BLaER1 treated with 17β-estradiol and CSF1 and Interleukin-3, amounts not matched to agents 10 nM and 100 nM (cell line): ENCODE data around the gene OR2T3.
"Not testable (repeated sequence)": the region's sequence is repeated elsewhere in the genome, so short reads cannot be mapped to it uniquely, and the experiment has no call there.

Source experiments
- H3K27ac ChIP-seq, 11 experiments: shearing (Covaris generic); formaldehyde crosslinking; 2 replicates each; pipeline ENCODE4 v1.8.1; 2022
- H3K27me3 ChIP-seq, 11 experiments: shearing (Covaris generic); formaldehyde crosslinking; 2 replicates each; pipeline ENCODE4 v1.8.1; 2022
- H3K36me3 ChIP-seq, 11 experiments: shearing (Covaris generic); formaldehyde crosslinking; 2 replicates each; pipeline ENCODE4 v1.8.1; 2022
- H3K4me1 ChIP-seq, 10 experiments: shearing (Covaris generic); formaldehyde crosslinking; 2 replicates each; pipeline ENCODE4 v1.8.1; 2022
- H3K4me2 ChIP-seq, 11 experiments: shearing (Covaris generic); formaldehyde crosslinking; 2 replicates each; pipeline ENCODE4 v1.8.1; 2022
- H3K4me3 ChIP-seq, 10 experiments: shearing (Covaris generic); formaldehyde crosslinking; 2 replicates each; pipeline ENCODE4 v1.8.1; 2022
- H3K9ac ChIP-seq, 11 experiments: shearing (Covaris generic); formaldehyde crosslinking; 2 replicates each; pipeline ENCODE4 v1.8.1; 2022
- H3K9me3 ChIP-seq, 11 experiments: shearing (Covaris generic); formaldehyde crosslinking; replicated peaks in 1 of 11; 2 replicates each; pipeline ENCODE4 v1.8.1; 2022
- H4K20me1 ChIP-seq, 11 experiments: shearing (Covaris generic); formaldehyde crosslinking; 2 replicates each; pipeline ENCODE4 v1.8.1; 2022
- Cebpa-rat ChIP-seq, 11 experiments: shearing (Covaris generic); IDR thresholded peaks; 2 replicates each; pipeline ENCODE4 v1.8.1; 2022

Gene OR2T3

DNA sequence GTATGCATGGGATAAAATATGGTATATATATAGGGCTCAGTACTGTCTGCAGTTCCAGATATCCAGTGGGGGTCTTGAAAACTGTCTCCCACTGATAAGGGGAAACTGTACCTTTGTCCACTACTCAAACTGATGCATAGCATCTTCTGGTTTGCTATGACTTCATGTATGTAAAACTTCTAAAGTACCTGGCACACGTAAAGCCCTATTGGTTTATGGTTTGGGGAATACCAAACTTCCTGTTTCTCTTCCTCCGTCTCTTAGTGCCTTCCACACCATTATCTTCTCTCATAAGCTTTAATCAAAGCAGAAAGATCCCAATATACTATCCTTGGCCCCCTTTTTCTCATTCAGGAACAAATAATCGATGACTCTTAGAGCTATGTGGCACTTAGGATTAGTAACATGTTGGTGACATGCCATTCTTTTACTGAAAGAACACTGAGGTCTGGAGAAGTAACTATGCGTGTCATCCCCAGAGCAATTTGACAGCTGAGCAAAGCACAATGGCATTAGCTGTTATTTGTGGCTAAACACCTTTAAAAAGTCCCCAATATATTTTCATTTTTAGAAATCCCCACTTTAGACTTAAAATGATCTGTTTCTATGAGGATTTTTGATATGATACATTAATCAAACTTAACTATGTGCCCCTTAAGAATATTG lies 24.6 kb upstream of the OR2T3 start:
- not testable (repeated sequence) for H3K27ac ChIP-seq, H3K9ac ChIP-seq, H3K9me3 ChIP-seq, H4K20me1 ChIP-seq, H3K4me3 ChIP-seq, H3K4me1 ChIP-seq, H3K36me3 ChIP-seq, H3K4me2 ChIP-seq, H3K27me3 ChIP-seq

DNA sequence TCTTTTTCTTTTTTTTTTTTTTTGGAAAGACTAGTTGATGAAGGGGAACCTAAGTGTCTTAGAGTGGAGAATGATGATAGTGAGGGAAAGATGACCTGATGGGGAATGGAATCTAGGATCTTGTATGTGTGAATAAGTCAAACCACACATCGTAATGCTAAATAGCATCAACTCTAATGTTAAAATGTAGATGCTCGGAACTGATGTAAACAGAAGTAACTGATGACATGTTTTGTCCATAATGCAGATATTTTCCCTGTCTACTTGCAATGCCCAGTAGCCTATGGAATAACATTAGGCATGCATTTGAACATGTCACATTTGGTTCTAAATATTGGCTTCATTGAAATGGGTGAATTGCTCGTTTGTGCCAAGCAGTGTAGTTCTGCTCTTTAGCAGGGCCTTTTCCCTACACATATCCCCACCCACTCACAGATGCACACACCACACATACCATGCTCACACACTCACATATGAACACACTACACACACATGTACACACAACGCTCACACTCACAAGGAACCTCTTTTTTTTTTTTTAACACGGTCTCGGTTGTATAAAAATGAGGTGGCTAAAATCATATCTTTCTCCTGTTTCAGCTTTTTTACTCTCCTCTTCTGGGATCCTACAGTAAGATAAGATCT lies 23.2 kb upstream of the OR2T3 start:
- H3K4me2 ChIP-seq: not testable (repeated sequence)

DNA sequence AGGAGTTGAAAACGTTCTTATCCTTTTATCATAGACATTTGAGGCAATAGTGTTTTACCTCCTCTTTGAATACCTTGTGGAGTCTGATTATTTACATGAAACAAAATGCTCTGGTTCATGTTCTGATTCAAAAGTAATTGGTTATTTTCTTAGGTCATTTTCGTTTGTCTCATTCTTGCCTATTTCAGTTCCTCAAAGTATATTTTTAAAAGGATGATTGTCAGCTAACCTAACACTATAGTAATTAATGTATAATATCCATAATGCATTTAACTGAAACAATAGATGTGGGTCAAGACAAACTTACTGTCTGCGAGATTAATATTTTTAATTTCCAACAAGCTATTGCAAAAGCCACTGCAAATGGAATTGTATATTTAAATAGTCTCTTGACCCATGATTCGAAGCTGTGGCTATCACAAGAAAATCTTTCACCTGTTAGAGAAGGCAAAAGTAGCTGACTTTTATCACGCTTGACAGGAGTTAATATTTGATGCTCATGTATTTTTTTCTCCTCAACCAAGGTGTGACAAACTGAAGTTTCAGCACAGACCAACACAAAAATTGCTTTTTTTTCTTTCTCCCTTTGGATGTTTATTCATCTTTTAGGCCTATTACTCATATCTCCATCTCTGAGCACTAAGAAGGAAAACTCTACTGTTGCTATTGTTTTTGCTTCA lies 22.5 kb upstream of the OR2T3 start:
- H3K27me3 ChIP-seq, H3K4me1 ChIP-seq, H3K4me2 ChIP-seq, H3K9me3 ChIP-seq, H3K36me3 ChIP-seq, H3K27ac ChIP-seq, H3K4me3 ChIP-seq, H4K20me1 ChIP-seq, H3K9ac ChIP-seq: not testable (repeated sequence)

More for the DNA sequence above, 23.2 kb upstream of the OR2T3 start:
- not testable (repeated sequence) for H3K4me1 ChIP-seq, H3K27me3 ChIP-seq, H3K9me3 ChIP-seq, H3K9ac ChIP-seq, H3K27ac ChIP-seq, H3K4me3 ChIP-seq, H3K36me3 ChIP-seq, H4K20me1 ChIP-seq

DNA sequence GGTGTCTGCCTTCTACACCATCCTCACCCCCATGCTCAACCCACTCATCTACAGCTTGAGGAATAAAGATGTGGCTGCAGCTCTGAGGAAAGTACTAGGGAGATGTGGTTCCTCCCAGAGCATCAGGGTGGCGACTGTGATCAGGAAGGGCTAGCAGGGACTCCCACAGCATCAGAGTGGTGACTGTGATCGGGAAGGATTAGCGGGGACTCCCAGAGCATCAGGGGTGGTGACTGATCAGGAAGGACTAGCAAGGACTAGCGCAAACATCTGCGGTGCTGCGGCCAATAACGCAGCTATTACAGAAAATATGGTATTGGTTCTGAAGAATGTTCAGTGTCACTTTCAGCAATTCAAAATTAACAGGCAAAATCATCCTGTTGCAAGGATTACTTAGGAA lies 19.5 kb upstream of the OR2T3 start:
- not testable (repeated sequence) for H3K27ac ChIP-seq, H3K27me3 ChIP-seq, H3K9ac ChIP-seq, H4K20me1 ChIP-seq, H3K4me2 ChIP-seq, H3K9me3 ChIP-seq, H3K36me3 ChIP-seq, H3K4me3 ChIP-seq, H3K4me1 ChIP-seq

DNA sequence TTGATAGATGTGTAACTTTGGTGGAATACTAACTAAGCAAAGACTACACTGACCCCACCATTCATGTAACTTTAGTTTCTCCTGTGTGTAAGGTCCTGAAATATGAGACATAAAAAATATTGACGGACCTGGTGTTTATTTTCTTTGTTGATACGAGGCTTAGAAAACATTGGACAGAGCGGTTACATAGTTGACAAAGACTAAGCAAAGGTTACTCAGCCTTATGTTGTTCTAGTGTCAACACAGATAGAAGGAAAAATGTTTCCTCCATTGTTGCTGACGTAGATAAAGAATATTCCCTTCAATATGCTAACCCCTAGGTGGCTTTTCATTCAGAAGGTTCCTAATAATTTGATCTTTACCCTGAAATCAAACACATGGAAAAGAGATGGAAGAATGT lies 18.1 kb upstream of the OR2T3 start:
- not testable (repeated sequence) for H3K27ac ChIP-seq, H3K4me2 ChIP-seq, H4K20me1 ChIP-seq, H3K9me3 ChIP-seq, H3K9ac ChIP-seq, H3K4me1 ChIP-seq, H3K36me3 ChIP-seq, H3K27me3 ChIP-seq, H3K4me3 ChIP-seq

DNA sequence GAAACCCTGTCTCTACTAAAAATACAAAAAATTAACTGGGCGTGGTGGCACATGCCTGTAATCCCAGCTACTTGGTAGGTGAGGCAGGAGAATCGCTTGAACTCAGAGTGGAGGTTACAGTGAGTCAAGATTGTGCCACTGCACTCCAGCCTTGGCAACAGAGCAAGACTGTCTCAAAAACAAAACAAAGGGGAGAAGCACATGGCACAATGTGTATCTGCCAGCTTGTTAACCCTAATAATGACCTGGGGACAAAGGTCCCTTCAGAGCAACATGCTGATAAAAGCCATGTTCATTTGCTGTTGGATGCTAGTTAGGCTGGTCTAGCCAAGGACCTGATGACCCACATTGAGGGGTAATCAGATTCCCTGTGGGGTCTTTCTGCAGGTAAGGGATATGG lies 16.5 kb upstream of the OR2T3 start:
- not testable (repeated sequence) for H3K4me3 ChIP-seq, H3K4me1 ChIP-seq, H3K4me2 ChIP-seq, H3K27ac ChIP-seq, H3K9ac ChIP-seq, H4K20me1 ChIP-seq, H3K36me3 ChIP-seq, H3K9me3 ChIP-seq, H3K27me3 ChIP-seq

DNA sequence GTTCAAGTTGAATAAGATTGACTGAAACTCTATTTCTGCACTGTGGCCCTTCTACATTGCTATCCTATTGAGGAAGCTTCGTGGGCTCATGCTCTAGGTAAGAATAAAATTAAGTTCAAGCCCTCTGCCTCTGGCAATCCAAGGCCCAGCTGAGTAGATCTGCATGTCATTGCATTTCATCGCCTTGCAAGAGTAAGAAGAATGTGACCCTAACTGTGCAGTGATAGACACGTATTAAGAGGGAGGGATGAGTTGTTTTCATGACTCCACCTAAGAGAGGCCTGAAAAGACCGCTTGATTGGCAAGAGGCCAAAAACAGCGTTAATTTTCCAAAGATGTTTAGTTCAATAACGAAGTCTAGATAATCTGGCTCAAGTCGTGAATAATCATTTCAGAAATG lies 14.0 kb upstream of the OR2T3 start:
- not testable (repeated sequence) for H3K36me3 ChIP-seq, H3K9me3 ChIP-seq, H3K4me2 ChIP-seq

DNA sequence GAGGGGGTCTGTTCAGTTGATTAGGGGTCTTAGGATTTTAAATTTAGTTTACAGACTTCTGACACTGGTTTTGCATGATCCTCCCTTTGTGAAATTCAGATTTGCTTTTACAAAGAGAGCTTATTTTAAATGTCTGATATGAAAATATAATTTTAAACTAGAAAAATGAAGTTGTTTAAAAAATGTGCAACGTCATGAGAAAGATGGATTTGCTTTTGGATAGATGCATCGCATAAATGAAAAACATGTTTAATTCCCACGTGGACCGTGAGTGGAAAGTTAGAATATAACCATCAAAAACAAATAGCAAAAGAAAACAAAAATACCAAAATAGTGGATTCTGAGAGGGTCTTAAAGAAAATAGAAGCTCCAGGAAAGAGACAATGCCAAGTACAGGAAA lies 2.0 kb upstream of the OR2T3 start:
- H3K4me2 ChIP-seq: no peak overlapping the region
- H3K9ac ChIP-seq: no peak overlapping the region
- TF ChIP-seq Cebpa-rat (IDR thresholded peaks at IDR 0.05): no peak
- no peak overlapping the region for H3K27ac ChIP-seq
- H3K4me3 ChIP-seq: no peak overlapping the region
- no peaks in the 10 kb centered on the region for H3K4me1 ChIP-seq
- no peaks in the 10 kb centered on the region for H3K9me3 ChIP-seq
- H3K27me3 ChIP-seq: no peaks in the 10 kb centered on the region
- H4K20me1 ChIP-seq: no peaks in the 10 kb centered on the region
- no peaks in the 10 kb centered on the region for H3K36me3 ChIP-seq

More for the DNA sequence above, 14.0 kb upstream of the OR2T3 start:
- not testable (repeated sequence) for H3K27ac ChIP-seq, H4K20me1 ChIP-seq, H3K27me3 ChIP-seq, H3K4me3 ChIP-seq, H3K9ac ChIP-seq, H3K4me1 ChIP-seq

DNA sequence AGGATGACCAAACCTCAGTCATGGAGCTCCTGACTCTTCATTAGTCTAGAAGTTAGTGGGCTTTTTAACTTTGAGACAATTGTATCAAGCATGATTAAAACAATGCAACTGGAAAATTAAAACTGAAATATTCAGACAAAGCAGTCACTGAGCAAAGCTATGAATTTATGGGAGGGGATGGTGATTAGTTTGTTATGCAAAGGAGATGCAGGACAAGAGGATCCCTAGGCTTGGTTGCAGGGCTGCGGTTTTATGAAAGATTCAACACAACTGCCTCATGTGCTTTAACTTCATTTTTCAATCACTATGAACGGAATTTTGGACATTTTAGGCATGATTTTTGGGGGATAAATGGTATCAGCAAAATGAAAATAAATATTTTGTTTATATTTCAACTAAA lies 1.0 kb upstream of the OR2T3 start:
- not testable (repeated sequence) for H3K4me1 ChIP-seq, H3K27me3 ChIP-seq, H3K4me2 ChIP-seq, H3K27ac ChIP-seq, H3K9ac ChIP-seq, H4K20me1 ChIP-seq, H3K4me3 ChIP-seq, H3K9me3 ChIP-seq, H3K36me3 ChIP-seq

DNA sequence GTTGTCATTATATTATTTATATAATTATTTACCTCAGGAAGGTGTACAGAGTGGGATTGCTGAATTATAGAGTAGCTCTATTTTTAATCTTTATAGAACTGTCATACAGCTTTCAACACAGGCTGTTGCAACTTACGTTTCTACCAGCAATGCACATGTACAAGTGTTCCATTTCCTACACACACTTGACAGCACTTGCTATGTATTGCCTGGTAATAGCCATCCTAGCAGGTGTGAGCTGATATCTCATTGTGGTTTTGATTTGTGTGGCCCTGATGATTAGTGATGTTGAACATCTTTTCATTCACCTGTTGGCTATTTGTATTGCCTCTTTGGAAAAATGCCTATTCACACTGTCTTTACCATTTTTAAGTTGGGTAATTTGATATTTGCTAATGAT lies 2.5 kb downstream of the OR2T3 start:
- not testable (repeated sequence) for H3K9me3 ChIP-seq, H3K4me3 ChIP-seq, H3K4me2 ChIP-seq, H3K36me3 ChIP-seq, H4K20me1 ChIP-seq, H3K9ac ChIP-seq, H3K27me3 ChIP-seq, H3K4me1 ChIP-seq, H3K27ac ChIP-seq

DNA sequence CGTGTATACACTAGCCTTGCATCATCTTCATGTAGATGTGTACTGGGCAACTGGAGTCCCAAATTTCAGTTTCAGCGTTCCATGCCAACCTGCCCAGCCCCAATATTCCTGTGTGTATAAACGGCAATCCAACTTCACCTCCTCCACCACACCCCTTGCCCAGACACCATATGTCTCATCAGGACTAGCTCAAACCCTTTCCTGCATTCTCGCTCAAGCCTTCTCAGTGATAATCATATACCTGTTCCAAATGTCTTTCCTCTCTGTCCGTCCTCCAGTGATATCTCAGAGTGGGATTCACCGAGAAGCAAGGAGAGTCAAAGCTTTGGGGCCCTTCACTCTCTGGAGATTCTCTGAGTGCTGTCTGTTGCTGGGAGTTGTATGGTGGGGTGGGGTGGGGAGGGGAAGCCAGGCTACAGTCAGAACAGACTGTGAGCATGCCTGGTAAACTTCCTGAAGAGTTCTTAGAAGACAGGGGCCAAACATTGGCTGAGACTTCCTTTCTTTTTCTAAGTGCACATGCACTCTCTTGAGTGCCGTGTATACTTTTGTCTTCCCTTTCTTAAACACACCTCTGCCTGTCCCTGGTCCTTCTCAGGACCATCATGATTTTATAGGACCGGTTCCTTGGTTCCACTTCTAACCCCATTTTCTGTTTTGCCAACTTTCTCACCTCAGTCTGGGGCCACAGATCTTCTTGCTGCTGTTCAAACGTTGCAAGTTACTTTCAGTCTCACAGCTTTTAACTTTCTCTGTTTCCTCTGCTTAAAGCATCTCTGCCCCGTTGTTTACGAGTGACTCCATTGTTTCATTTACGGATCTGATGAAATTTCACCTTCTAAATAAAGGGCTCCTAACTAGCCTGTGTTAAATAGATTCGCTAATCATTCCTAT lies 8.8 kb downstream of the OR2T3 start:
- H3K27ac ChIP-seq, H3K9me3 ChIP-seq, H3K4me1 ChIP-seq, H3K4me3 ChIP-seq, H4K20me1 ChIP-seq, H3K4me2 ChIP-seq, H3K27me3 ChIP-seq, H3K36me3 ChIP-seq, H3K9ac ChIP-seq: not testable (repeated sequence)

DNA sequence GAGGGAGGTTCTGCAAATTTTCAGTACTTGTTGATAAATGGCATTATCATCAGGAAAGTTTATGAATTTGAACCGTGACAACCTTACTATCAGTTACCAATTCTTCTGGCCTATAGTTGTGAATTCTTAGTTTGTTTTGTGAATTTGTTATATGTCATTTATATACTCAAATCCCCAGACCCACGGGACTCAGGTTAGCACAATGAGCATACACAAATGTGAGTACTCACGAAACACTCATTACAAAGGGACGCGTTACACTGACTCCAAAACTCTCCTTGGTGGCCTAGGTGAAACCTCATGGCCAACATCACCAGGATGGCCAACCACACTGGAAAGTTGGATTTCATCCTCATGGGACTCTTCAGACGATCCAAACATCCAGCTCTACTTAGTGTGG lies 15.1 kb downstream of the OR2T3 start, which contains the start of gene OR2T5:
Gene OR2T5, plus strand, starts transcription at position 301 of the 400 bp plus-strand sequence. Its CDS starts 0 bp downstream, at position 301.
- H3K36me3 ChIP-seq, H3K27ac ChIP-seq, H4K20me1 ChIP-seq, H3K9ac ChIP-seq, H3K9me3 ChIP-seq, H3K4me3 ChIP-seq, H3K4me2 ChIP-seq, H3K27me3 ChIP-seq, H3K4me1 ChIP-seq: not testable (repeated sequence)

DNA sequence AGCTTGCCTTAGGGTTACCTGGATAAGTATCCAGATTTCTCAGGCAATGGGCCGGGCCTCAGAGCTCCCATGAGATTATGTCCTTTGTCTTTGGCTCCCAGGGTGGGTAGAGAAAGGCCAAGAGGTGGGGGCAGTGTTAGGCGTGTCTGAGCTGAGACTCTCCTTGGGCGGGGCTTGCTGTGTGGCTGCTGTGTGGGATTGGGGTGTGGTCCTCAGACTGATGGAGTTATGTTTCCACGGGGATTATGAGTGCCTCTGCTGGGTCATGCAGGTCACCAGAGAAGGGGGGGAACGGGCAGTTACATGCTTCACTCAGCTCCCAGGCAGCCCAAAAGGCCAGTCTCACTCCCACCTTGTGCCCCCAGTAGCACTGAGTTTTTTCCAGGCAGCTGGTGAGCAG lies 23.5 kb downstream of the OR2T3 start:
- H3K27me3 ChIP-seq, H3K9me3 ChIP-seq, H3K9ac ChIP-seq, H4K20me1 ChIP-seq, H3K4me2 ChIP-seq, H3K4me1 ChIP-seq, H3K4me3 ChIP-seq, H3K27ac ChIP-seq, H3K36me3 ChIP-seq: not testable (repeated sequence)
